Measurements from ENCODE around the gene IL5RA.

The IL5RA gene

GRCh38 chr3:3074551-3075257 lies 35.5 kb downstream of the IL5RA start:
- TF ChIP-seq ZFP30 (CRISPR knock-in tag; IDR thresholded peaks at IDR 0.05): no peak
- ATAC-seq: no peak

GRCh38 chr3:3071136-3071535 lies 39.0 kb downstream of the IL5RA start:
- no peak for ATAC-seq
- TF ChIP-seq ZNF70 (CRISPR knock-in tag; IDR thresholded peaks at IDR 0.05): no peak
- no peak for TF ChIP-seq TOX (CRISPR knock-in tag; IDR thresholded peaks at IDR 0.05; ENCODE audit: borderline replicate concordance)
- TF ChIP-seq ZNF8 (CRISPR knock-in tag; IDR thresholded peaks at IDR 0.05): no peak
- no peak for TF ChIP-seq CREB5 (CRISPR knock-in tag; IDR thresholded peaks at IDR 0.05; ENCODE audit: low read depth)
- TF ChIP-seq POU6F1 (CRISPR knock-in tag; IDR thresholded peaks at IDR 0.05; ENCODE audit: borderline replicate concordance, low read depth): no peak
- TF ChIP-seq TSHZ2 (CRISPR knock-in tag; IDR thresholded peaks at IDR 0.05): no peak
- no peak for TF ChIP-seq ZFP3 (CRISPR knock-in tag; IDR thresholded peaks at IDR 0.05)

- TF ChIP-seq PPARA (CRISPR knock-in tag; IDR thresholded peaks at IDR 0.05; ENCODE audit: borderline replicate concordance) (no peak), ZNF565 (CRISPR knock-in tag; conservative IDR thresholded peaks at IDR 0.05; ENCODE audit: low read depth) (no peak), TOX (CRISPR knock-in tag; IDR thresholded peaks at IDR 0.05; ENCODE audit: borderline replicate concordance) (no peak), ZFP30 (CRISPR knock-in tag; IDR thresholded peaks at IDR 0.05) (no peak), SNAI2 (CRISPR knock-in tag; IDR thresholded peaks at IDR 0.05) (no peak), ARNTL (CRISPR knock-in tag; IDR thresholded peaks at IDR 0.05; ENCODE audit: borderline replicate concordance, low read depth) (no peak), BACH2 (CRISPR knock-in tag; IDR thresholded peaks at IDR 0.05; ENCODE audit: borderline replicate concordance) (no peak), OSR1 (CRISPR knock-in tag; IDR thresholded peaks at IDR 0.05) (no peak), ESRRG (CRISPR knock-in tag; IDR thresholded peaks at IDR 0.05) (no peak), PATZ1 (CRISPR knock-in tag; IDR thresholded peaks at IDR 0.05; ENCODE audit: borderline replicate concordance) (no peak)
- no peak for ATAC-seq
Measured at GRCh38 chr3:3069723-3070122, 40.5 kb downstream of the IL5RA start.

GRCh38 chr3:3068358-3068881 lies 41.8 kb downstream of the IL5RA start:
- TF ChIP-seq ESRRG (CRISPR knock-in tag; IDR thresholded peaks at IDR 0.05): no peak
- TF ChIP-seq RARB (CRISPR knock-in tag; IDR thresholded peaks at IDR 0.05): no peak
- no peak for TF ChIP-seq ARNTL (CRISPR knock-in tag; IDR thresholded peaks at IDR 0.05; ENCODE audit: borderline replicate concordance, low read depth)
- no peak for TF ChIP-seq PPARA (CRISPR knock-in tag; IDR thresholded peaks at IDR 0.05; ENCODE audit: borderline replicate concordance)
- no peak for TF ChIP-seq ISL1 (CRISPR knock-in tag; IDR thresholded peaks at IDR 0.05)
- TF ChIP-seq TCF4 (CRISPR knock-in tag; IDR thresholded peaks at IDR 0.05; ENCODE audit: borderline replicate concordance): no peak
- no peak for ATAC-seq

Data from SK-N-SH treated with all-trans-retinoic acid at 6 μM for 48 hours (cell line).